ENCODE results near the gene ATP5F1E.

ATP5F1E gene

DNA sequence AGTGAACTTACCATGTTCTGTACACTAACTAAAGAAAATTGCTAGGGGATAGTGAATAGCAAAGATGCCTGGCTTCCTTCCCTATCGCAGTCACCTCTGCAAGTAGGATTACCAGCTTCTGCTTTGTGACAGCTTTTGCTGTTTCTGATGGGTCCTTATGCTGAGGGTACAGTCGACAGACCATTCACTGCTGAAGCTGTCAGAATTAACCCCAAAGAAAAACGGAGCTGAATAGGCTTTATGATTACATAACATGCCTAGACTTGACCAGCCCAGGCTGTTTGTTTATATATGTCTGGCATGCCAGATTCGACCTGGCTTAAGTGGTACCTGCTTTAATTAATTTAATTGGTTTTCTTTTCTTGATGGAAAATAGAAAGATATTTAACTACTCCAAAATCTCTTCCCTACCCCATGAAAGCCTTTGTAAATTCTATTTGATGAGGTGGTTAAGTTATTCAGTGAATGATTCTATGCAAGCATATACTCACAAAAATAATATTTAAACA is 32.1 kb upstream of the ATP5F1E start:
- H3K9me3 ChIP-seq (ENCODE audit: low read length), result no peaks in the 10 kb centered on the region
- H3K27me3 ChIP-seq (ENCODE audit: insufficient read depth, low read length), result no peaks in the 10 kb centered on the region
- H3F3A ChIP-seq (ENCODE audit: insufficient read depth, low read length), result no peaks in the 10 kb centered on the region
- no peak overlapping the region for H3K27ac ChIP-seq (ENCODE audit: low read depth, low read length, poor library complexity, severe bottlenecking)
- H2AFZ ChIP-seq (ENCODE audit: low read length), result no peak overlapping the region
- no peak overlapping the region for H3K4me2 ChIP-seq (ENCODE audit: low read length)
- no peaks in the 10 kb centered on the region for H3K4me1 ChIP-seq (ENCODE audit: insufficient read depth, low read length, severe bottlenecking)
- no peaks in the 10 kb centered on the region for H4K20me1 ChIP-seq (ENCODE audit: insufficient read depth, low read length)
- H3K9me2 ChIP-seq (ENCODE audit: low read depth, low read length), result no peaks in the 10 kb centered on the region
- TF ChIP-seq, protein P1, sequence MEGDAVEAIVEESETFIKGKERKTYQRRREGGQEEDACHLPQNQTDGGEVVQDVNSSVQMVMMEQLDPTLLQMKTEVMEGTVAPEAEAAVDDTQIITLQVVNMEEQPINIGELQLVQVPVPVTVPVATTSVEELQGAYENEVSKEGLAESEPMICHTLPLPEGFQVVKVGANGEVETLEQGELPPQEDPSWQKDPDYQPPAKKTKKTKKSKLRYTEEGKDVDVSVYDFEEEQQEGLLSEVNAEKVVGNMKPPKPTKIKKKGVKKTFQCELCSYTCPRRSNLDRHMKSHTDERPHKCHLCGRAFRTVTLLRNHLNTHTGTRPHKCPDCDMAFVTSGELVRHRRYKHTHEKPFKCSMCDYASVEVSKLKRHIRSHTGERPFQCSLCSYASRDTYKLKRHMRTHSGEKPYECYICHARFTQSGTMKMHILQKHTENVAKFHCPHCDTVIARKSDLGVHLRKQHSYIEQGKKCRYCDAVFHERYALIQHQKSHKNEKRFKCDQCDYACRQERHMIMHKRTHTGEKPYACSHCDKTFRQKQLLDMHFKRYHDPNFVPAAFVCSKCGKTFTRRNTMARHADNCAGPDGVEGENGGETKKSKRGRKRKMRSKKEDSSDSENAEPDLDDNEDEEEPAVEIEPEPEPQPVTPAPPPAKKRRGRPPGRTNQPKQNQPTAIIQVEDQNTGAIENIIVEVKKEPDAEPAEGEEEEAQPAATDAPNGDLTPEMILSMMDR (IDR thresholded peaks at IDR 0.05; ENCODE audit: low read length), result no peak
- TF ChIP-seq EZH2 (IDR thresholded peaks at IDR 0.05; ENCODE audit: borderline replicate concordance, low read length), result no peak
- no peak overlapping the region for H3K9ac ChIP-seq (ENCODE audit: low read length)
- H3K79me2 ChIP-seq (ENCODE audit: insufficient read depth, low read length), result no peaks in the 10 kb centered on the region
- no peak overlapping the region for H3K4me3 ChIP-seq (ENCODE audit: low read depth, low read length, poor library complexity, severe bottlenecking)
- no peaks in the 10 kb centered on the region for H3K36me3 ChIP-seq (ENCODE audit: insufficient read depth, low read length)

DNA sequence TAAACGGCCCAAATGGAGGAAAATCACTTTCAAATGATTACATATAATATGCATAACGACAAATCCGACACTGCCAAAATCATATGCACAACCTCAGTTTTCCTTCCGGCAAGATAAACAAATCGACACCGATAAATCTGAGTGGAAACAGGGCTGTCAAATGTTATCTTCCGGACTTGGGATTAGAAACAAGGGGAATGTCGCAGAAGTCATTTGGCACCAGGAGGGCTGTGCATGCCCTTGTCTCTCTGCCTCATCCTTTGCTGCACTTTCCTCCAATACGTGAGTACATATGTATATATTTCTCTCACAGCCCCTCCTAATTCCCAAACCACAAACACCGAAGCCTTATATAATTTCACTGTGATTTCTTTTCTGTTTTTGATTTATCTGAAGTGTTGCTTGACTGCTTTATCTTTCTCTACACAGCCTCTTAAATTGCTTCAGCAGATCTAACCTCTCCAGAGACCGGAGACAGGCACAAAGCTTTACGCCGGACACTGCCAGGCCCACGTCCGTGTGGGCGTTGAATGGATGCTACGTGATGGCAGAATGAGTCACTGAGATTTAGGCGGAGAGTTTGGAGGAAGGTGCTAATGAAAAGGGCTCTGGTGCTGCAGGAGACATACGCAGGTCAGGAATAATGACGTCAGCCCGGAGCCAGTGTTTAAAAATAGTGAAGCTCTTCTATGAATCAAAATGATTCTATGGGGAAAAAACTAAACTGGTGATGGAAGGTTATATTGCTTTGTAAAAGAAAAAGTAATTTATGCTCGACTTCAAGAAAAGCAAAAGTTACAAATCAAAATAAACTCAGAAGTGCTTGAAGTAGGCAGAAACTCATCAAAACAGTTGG is 31.5 kb upstream of the ATP5F1E start:
- Histone ChIP-seq H3K27me3 (ENCODE audit: insufficient read depth, low read length) (no peaks in the 10 kb centered on the region), H3F3A (ENCODE audit: insufficient read depth, low read length) (no peaks in the 10 kb centered on the region), H3K36me3 (ENCODE audit: insufficient read depth, low read length) (no peaks in the 10 kb centered on the region), H3K9ac (ENCODE audit: low read length) (no peak overlapping the region), H4K20me1 (ENCODE audit: insufficient read depth, low read length) (no peaks in the 10 kb centered on the region), H3K27ac (ENCODE audit: low read depth, low read length, poor library complexity, severe bottlenecking) (no peak overlapping the region), H3K9me2 (ENCODE audit: low read depth, low read length) (no peaks in the 10 kb centered on the region), H3K79me2 (ENCODE audit: insufficient read depth, low read length) (no peaks in the 10 kb centered on the region), H3K4me2 (ENCODE audit: low read length) (no peak overlapping the region), H3K4me3 (ENCODE audit: low read depth, low read length, poor library complexity, severe bottlenecking) (no peak overlapping the region), H3K4me1 (ENCODE audit: insufficient read depth, low read length, severe bottlenecking) (no peaks in the 10 kb centered on the region), H3K9me3 (ENCODE audit: low read length) (no peaks in the 10 kb centered on the region), H2AFZ (ENCODE audit: low read length) (no peak overlapping the region)
- TF ChIP-seq, protein P1 (IDR thresholded peaks at IDR 0.05; ENCODE audit: low read length), result no peak
- TF ChIP-seq EZH2 (IDR thresholded peaks at IDR 0.05; ENCODE audit: borderline replicate concordance, low read length), result no peak

DNA sequence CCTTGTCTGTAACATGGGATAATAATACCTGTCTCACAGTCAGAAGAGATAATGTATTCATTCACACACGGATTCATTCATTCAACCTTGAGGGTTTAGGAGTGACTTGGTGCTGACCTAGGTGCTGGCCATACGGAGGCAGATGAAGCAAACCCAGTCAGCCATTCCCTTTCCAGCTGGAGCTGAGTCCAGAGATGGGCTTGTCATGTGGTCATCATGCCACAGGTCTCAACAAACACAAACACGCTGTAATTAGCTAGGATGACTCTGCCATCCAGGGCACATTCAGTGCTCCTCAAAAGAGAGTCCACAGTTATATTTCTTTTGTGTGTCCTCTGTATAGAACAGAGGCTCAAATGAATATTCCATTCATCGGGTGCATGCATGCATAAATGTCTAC is 29.9 kb upstream of the ATP5F1E start:
- H3K27me3 ChIP-seq (ENCODE audit: insufficient read depth, low read length), result no peaks in the 10 kb centered on the region

More for the DNA sequence above, 29.9 kb upstream of the ATP5F1E start:
- Histone ChIP-seq H3K4me2 (ENCODE audit: low read length) (no peak overlapping the region), H2AFZ (ENCODE audit: low read length) (no peak overlapping the region), H3K9ac (ENCODE audit: low read length) (no peak overlapping the region), H4K20me1 (ENCODE audit: insufficient read depth, low read length) (no peaks in the 10 kb centered on the region), H3K4me3 (ENCODE audit: low read depth, low read length, poor library complexity, severe bottlenecking) (no peak overlapping the region), H3K9me3 (ENCODE audit: low read length) (no peaks in the 10 kb centered on the region), H3K9me2 (ENCODE audit: low read depth, low read length) (no peaks in the 10 kb centered on the region), H3K79me2 (ENCODE audit: insufficient read depth, low read length) (no peaks in the 10 kb centered on the region), H3F3A (ENCODE audit: insufficient read depth, low read length) (no peaks in the 10 kb centered on the region), H3K36me3 (ENCODE audit: insufficient read depth, low read length) (no peaks in the 10 kb centered on the region), H3K27ac (ENCODE audit: low read depth, low read length, poor library complexity, severe bottlenecking) (no peak overlapping the region), H3K4me1 (ENCODE audit: insufficient read depth, low read length, severe bottlenecking) (no peaks in the 10 kb centered on the region)
- TF ChIP-seq, protein P1 (IDR thresholded peaks at IDR 0.05; ENCODE audit: low read length), result no peak
- no peak for TF ChIP-seq EZH2 (IDR thresholded peaks at IDR 0.05; ENCODE audit: borderline replicate concordance, low read length)
